ENCODE data around the gene ZNF616.

The ZNF616 gene

GRCh38 chr19:52139252-52140031 lies at the start of gene ZNF616:
TSS of gene ZNF616 (minus strand) at chr19:52139938. CDS start at chr19:52130512, 9,426 bp downstream.
- peak; percentile 66 for DNase-seq

- DNase-seq = no peak
Observed at GRCh38 chr19:52188822-52189734, 49.3 kb upstream of the ZNF616 start.

DNA sequence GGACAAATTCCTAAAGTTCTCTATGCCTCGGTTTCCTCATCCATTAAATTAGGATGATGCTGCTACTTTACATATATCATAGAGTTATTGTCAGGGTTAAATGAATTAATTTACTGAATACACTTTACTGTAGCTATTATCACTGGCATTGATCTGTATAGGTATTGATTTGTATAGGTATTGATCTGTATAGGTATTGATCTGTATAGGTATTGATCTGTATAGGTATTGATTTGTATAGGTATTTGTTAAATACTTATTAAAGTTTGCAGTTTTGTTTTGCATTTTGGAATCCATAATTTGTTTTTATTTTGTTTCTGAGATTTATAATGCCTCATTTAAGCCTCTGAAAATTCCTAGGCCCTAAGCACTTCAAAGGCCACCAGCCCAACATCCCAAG lies 47.7 kb upstream of the ZNF616 start:
- no peak for DNase-seq

DNA sequence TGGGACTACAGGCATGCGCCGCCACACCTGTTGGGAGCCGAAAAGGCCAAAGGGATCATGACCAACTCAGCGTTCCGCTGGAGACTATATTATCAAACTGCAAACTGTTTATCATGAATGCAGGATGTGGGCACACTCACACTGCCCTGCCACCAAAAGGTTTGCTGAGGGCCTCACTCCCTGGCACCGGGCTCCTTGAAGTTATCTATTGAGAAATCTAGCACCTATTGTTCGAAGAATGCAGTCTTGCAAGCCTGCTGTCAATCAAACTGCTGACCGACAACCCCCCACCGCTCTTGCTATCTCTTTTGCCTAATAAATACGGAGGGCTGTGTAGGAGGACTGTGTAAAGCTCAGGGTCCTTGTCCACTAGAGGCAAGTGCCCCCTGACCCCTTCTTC lies 36.8 kb upstream of the ZNF616 start:
- no peak for DNase-seq

DNA sequence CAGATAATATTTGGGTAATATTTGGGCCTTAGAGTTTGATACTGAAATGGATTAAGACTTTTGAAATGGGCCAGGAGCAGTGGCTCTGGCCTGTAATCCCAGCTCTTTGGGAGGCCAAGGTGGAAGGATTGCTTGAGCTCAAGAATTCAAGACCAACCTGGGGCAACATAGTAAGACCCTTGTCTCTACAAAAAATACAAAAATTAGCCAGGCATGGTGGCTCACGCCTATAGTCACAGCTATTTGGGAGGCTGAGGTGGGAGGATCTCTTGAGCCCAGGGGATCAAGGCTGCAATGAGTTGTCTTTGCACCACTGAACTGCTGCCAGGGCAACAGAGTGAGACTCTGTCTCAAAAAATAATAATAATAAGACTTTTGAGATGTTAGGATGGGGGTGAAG lies 32.6 kb upstream of the ZNF616 start:
- DNase-seq = no peak

DNA sequence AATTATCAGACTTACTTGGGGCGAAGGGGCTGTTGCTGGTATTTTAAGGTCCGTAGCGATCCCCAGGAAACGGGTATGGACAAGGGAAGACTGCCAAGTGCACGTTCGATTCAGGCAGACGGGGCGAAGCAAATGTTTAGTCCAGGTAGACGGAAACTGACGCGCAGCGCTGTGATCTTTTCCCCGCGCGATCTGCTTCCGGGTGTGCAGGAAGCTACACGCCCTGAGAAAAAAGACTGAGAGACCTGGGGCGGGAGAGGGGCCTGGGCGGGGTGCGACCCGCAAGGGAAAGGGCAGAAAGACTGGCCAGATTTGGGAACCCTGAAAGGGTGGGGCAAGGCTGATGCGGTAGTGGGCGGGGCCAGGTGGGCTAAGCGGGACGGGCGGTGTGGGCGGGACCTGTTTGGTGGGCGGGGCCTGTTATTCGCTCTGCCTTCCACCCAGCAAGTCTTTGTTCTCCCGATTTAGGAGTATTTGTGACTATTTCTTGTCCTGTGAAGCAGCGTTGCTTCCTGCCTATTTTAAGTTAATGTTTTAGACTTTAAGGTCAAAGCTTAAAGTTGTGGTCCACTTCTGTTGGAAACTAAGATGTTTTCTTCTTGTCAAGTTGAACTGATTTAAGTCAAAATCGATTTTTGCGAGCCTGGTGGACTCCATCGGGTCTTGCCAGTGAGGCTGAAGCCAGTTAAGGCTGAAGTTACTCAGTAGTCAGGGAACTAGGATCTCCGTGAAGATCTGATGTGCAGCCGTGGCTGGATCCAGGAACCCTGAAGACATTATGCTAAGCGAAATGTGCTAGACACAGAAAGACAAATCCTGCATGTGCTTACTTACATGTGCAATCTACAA lies 31.8 kb upstream of the ZNF616 start, which contains the start of gene ZNF836:
ZNF836 (minus strand) TSS at position 301 of the 849 bp plus-strand sequence. CDS start 3,549 bp downstream, outside the sequence.
- DNase-seq = peak; percentile 89

- DNase-seq = no peak
Observed at GRCh38 chr19:52170863-52171320, 31.2 kb upstream of the ZNF616 start.

- DNase-seq = no peak
Observed at GRCh38 chr19:52170304-52170703, 30.6 kb upstream of the ZNF616 start.

GRCh38 chr19:52155596-52156359 lies 16.0 kb upstream of the ZNF616 start:
- DNase-seq = no peak

DNA sequence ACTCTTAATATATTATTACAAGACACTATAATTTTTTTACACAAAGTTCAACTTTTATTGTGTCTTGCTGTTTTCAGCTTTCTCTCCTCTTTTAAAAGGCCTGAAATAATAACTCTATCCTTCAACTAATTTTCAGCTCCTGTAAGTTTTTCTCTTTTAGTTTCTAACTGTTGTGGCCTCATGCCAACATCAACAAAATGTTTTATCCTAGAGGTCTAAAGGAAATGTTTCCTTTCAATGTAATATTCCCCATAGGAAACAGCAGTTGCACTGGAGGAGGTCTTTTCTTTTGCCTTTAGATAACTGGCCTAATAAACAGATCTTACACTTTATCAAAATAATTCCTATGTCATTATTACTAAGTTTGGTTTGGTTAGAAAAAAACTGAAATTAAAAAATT lies 8.5 kb upstream of the ZNF616 start:
- no peak for DNase-seq

- DNase-seq = no peak
Observed at GRCh38 chr19:52142001-52142595, 2.4 kb upstream of the ZNF616 start.

DNA sequence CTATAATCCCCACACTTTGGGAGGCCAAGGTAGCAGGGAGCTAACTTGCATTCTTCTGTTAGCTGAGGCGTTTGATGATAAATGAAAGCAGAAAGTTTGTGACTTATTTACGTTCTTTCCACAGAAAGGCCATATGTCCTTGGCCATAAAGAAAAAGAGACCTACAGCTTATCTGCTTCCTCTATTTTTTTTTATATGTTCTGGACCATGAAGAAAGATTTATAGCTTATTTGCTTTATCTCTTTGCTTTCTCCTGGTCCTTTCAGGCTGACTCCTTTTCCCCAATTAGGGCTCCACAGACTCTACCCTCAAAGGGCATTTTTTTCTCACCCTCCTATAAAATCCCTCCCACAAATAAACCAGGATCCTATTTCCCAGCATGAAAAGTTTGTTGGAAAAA lies 1.5 kb upstream of the ZNF616 start:
- no peak for DNase-seq

DNA sequence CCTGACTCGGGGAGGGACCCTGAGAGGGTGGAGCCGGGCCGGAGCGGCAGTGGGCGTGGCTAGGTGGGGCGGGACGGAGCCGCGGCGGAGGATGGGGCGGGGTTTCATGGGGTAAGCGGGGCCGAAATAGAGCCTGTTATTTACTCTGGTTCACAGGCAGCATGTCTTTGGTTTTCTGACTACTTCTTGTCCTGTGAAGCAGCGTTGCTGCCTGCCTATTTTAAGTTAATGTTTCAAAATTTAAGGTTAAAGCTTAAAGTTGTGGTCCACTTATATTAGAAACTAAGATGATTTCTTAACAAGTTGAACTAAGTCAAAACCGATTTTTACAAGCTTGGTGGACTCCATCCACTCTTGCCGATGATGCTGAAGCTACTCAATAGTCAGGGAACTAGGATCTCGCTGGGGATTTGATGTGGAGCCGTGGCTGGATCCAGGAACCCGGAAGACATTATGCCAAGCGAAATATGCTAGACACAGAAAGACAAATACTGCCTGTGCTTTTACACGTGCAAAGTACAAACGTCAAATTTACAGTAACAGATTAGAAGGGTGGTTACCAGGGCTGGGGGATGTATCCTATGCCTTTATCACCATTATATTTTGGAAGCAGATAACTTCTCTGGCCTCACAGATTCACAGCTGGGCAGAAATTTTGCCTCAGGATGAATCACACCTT lies 433 bp upstream of the ZNF616 start:
- DNase-seq = peak; percentile 98

DNA sequence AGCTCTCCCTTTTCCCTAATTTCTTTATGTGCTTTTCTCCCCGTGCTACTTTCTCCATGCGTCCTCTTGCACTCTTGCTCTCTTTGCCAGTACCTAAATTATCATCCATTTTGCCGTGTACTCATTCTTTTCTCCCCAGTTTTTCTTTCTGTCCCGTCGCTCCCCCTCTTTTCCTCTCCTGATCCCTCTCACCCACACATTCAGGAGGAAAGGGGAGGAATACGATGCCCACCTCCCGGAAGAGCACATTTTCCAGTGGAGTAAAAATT lies 821 bp downstream of the ZNF616 start:
- DNase-seq = no peak

DNA sequence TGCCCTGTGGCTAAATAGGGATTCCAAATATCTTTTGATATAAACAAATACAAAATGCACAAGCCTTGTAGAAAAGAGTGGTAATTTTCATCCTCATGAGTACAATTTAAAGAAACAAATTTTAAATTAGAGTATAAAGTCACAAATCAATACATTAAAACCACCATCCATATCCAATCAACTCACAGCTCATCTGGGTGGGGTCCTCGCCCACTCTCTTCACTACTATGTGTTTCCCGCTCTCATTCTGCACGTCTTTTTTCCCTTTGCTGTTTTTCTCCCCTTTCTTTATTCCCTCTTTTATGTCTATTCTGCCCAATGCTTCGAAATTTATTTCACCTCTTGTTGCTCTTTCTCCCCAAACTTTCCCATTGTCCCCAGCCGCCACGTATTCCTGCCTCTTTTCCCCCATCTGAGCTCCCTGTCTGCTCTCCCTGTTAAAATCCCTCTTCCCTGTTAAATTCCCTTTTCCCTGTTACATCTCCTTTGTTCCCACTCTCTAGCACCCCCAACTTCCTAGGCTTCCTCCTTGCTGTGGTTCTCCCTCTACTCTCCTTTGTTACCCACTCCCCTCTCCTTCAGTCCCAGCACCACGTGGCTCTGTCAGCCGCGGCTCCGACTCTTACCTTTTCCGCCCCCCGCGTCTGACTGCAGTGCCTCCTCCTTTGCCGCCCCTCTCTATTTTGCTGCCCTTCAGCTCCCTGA lies 1.3 kb downstream of the ZNF616 start:
- peak; percentile 4 for DNase-seq

DNA sequence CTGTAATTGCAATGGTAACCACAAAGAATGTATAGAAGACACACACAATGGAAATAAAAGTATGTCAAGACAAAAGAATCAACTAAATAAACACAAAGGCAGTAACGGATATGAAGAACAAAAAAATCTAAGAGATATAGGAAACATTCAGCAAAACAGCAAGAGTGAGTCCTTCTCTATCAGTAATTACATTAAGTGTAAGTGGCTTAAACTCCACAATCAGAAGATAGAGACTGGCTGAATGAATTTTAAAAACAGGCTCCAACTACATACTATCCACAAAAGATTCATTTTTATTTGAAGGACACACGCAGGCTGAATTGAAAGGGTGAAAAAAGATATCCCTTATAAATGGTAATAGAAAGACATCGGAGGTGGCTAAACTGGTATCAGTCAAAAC lies 19.5 kb downstream of the ZNF616 start:
- DNase-seq = no peak

DNA sequence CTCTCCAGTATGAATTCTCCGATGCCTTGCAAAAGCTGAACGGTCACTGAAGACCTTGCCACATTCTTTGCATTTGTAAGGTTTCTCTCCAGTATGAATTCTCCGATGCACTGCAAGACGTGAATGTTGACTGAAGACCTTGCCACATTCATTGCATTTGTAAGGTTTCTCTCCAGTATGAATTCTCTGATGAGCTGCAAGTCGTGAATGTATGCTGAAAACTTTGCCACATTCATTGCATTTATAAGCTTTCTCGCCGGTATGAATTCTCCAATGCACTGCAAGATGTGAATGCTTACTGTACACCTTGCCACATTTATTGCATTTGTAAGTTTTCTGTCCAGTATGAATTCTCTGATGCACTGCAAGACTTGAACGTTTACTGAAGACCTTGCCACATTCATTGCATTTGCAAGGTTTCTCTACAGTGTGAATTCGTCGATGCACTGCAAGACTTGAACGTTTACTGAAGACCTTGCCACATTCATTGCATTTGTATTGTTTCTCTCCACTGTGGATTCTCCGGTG lies 24.1 kb downstream of the ZNF616 start:
- no peak for DNase-seq

DNA sequence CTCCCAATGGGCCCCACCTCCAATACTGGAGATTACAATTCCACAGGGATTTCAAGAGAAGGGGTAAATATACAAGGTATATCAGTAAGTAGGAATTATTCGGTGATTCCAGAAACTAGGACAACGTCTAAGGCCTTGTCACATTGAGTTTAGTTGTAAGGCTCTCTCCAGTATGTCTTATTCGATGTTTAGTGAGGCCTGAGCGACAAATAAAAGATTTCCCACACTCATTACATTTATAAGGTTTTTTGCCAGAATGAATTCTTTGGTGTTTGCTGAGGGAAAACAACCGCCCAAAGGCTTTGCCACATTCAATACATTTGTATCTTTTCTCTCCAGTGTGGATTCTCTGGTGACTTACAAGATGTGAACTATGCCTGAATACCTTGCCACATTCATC lies 25.0 kb downstream of the ZNF616 start:
- DNase-seq = no peak

DNA sequence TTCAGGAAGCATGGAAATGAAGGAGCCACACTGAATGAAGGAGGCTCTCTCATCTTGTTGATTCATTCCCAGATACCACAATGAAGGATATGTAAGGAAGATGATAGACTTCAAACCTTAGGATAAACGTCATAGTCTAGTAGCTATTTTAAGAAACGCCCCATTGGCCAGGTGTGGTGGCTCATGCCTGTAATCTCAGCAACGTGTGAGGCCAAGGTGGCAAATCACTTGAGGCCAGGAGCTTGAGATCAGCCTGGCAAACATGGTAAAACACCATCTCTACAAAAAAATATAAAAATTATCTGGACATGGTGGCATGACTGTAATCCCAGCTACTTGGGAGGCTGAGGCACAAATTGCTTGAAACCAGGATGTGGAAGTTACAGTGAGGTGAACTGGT lies 27.1 kb downstream of the ZNF616 start:
- DNase-seq = no peak

DNA sequence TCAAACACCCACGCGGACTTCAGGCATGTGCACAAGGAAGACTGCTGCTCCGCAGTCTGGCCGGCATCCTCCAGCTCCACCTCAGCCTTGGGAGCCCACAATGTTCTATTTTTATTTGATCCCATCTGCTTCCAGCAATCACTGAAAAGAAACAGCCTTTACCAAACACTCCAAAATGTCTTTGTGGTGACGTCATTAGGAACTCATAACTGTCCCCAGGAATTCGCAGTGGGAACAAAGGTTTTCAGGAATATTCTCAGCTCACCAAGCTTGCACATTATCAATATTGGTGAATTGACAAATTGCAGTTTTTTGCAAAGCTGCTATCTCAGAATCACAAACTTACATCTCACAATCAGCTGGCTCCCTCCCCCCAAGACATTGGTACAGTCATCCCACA lies 29.0 kb downstream of the ZNF616 start:
- no peak for DNase-seq

Data from activated gamma-delta T cell treated with Interleukin-2 at 50 U/mL for 16 hours (primary cell).